Measurements from ENCODE around the gene UEVLD.

The UEVLD gene

GRCh38 chr11:18600915-18601569, 12.5 kb upstream of the UEVLD start:
- no peak for TF ChIP-seq CTCF (IDR thresholded peaks at IDR 0.05)

- no peak for TF ChIP-seq CTCF (IDR thresholded peaks at IDR 0.05)
Observed at GRCh38 chr11:18599739-18600230, 11.3 kb upstream of the UEVLD start, which contains the start of gene MISFA. Gene MISFA, plus strand, starts transcription at chr11:18599789. Its CDS starts 140 bp downstream, at chr11:18599929.

GRCh38 chr11:18594999-18595749, 6.6 kb upstream of the UEVLD start:
- TF ChIP-seq CTCF (IDR thresholded peaks at IDR 0.05): no peak

- no peak for TF ChIP-seq CTCF (IDR thresholded peaks at IDR 0.05)
Observed at GRCh38 chr11:18590571-18590970, 2.0 kb upstream of the UEVLD start.

- no peak for TF ChIP-seq CTCF (IDR thresholded peaks at IDR 0.05)
Observed at GRCh38 chr11:18581825-18582224, 6.7 kb downstream of the UEVLD start.

- TF ChIP-seq CTCF (IDR thresholded peaks at IDR 0.05): no peak
Observed at GRCh38 chr11:18580113-18580766, 8.3 kb downstream of the UEVLD start.

- TF ChIP-seq CTCF (IDR thresholded peaks at IDR 0.05): no peak
Observed at GRCh38 chr11:18578975-18579598, 9.4 kb downstream of the UEVLD start.
